NT2/D1 (cell line): ENCODE results near the gene CRADD.

Source experiments
- SUZ12 ChIP-seq: IDR thresholded peaks from 2 replicates; pipeline ENCODE4 v1.6.1; 2011; ENCODE audit not compliant: insufficient read length, insufficient read depth; ENCODE audit errors: extremely low read depth
- YY1 ChIP-seq: IDR thresholded peaks from 2 replicates; pipeline ENCODE4 v1.6.1; 2011; ENCODE audit not compliant: insufficient read length, insufficient read depth
- ZNF274 ChIP-seq: IDR thresholded peaks from 2 replicates; pipeline ENCODE4 v1.6.1; 2011; ENCODE audit warnings: mild to moderate bottlenecking, low read depth, low read length

- TF ChIP-seq YY1: no peak
- no peak for TF ChIP-seq ZNF274
- TF ChIP-seq SUZ12: no peak
These were observed 202.6 kb downstream of the CRADD start for GRCh38 chr12:93879476-93880421.
